ENCODE results near the gene SSBP2. TPM values are rescaled to one million over a fixed set of nuclear protein-coding genes. Genes with fewer than 3 reads are reported as not detected.

Gene SSBP2
- polyA plus RNA-seq (2013, experiment 1 of 4): 126 TPM
- polyA plus RNA-seq (2013, experiment 2 of 4): 106 TPM
- polyA plus RNA-seq (2013, experiment 3 of 4): 112 TPM
- polyA plus RNA-seq (2013, experiment 4 of 4): 137 TPM

GRCh38 chr5:81751009-81751835 lies at the start of gene SSBP2:
Gene SSBP2, minus strand, starts transcription at chr5:81751097. Its CDS starts 55 bp downstream, at chr5:81751042.
- Histone ChIP-seq H3K4me3 (ENCODE audit: insufficient read depth, low read depth, low read length) (peak within 1 kb of the TSS; percentile 76), H3K36me3 (ENCODE audit: control insufficient read depth, insufficient read depth, low read length) (no peaks in the 10 kb centered on the region), H3K27ac (ENCODE audit: insufficient read depth, low read depth, low read length, poor library complexity, severe bottlenecking) (peak within 1 kb of the TSS; percentile 81), H3K4me1 (ENCODE audit: control insufficient read depth, insufficient read depth, low read length) (peaks cover 44% of the 10 kb centered on the region), H3K9me3 (ENCODE audit: control insufficient read depth, low read length) (no peaks in the 10 kb centered on the region), H3K27me3 (ENCODE audit: control insufficient read depth, insufficient read depth, low read length, poor library complexity, severe bottlenecking) (no peaks in the 10 kb centered on the region)
- WGBS, 2 experiments: 0% methylated on average over 68 to 73 of the region's 73 CpGs

GRCh38 chr5:81795666-81796065 lies 44.8 kb upstream of the SSBP2 start:
- Histone ChIP-seq H3K4me3 (ENCODE audit: insufficient read depth, low read depth, low read length) (no peak overlapping the region), H3K27ac (ENCODE audit: insufficient read depth, low read depth, low read length, poor library complexity, severe bottlenecking) (no peak overlapping the region), H3K36me3 (ENCODE audit: control insufficient read depth, insufficient read depth, low read length) (no peaks in the 10 kb centered on the region), H3K4me1 (ENCODE audit: control insufficient read depth, insufficient read depth, low read length) (peaks cover 6% of the 10 kb centered on the region), H3K27me3 (ENCODE audit: control insufficient read depth, insufficient read depth, low read length, poor library complexity, severe bottlenecking) (no peaks in the 10 kb centered on the region), H3K9me3 (ENCODE audit: control insufficient read depth, low read length) (no peaks in the 10 kb centered on the region)
- WGBS, 2 experiments: 80 to 93% methylated on average over 1 of the region's 1 CpG

GRCh38 chr5:81794226-81794625 lies 43.3 kb upstream of the SSBP2 start:
- Histone ChIP-seq H3K36me3 (ENCODE audit: control insufficient read depth, insufficient read depth, low read length) (no peaks in the 10 kb centered on the region), H3K27ac (ENCODE audit: insufficient read depth, low read depth, low read length, poor library complexity, severe bottlenecking) (no peak overlapping the region), H3K4me1 (ENCODE audit: control insufficient read depth, insufficient read depth, low read length) (peaks cover 6% of the 10 kb centered on the region), H3K4me3 (ENCODE audit: insufficient read depth, low read depth, low read length) (no peak overlapping the region), H3K27me3 (ENCODE audit: control insufficient read depth, insufficient read depth, low read length, poor library complexity, severe bottlenecking) (no peaks in the 10 kb centered on the region), H3K9me3 (ENCODE audit: control insufficient read depth, low read length) (no peaks in the 10 kb centered on the region)
- 82 to 86% methylated on average over 3 of the region's 4 CpGs for WGBS, 2 experiments

GRCh38 chr5:81790336-81790735 lies 39.4 kb upstream of the SSBP2 start:
- no peak overlapping the region for H3K27ac ChIP-seq (ENCODE audit: insufficient read depth, low read depth, low read length, poor library complexity, severe bottlenecking)
- H3K9me3 ChIP-seq (ENCODE audit: control insufficient read depth, low read length): no peaks in the 10 kb centered on the region
- peaks cover 17% of the 10 kb centered on the region for H3K4me1 ChIP-seq (ENCODE audit: control insufficient read depth, insufficient read depth, low read length)
- no peaks in the 10 kb centered on the region for H3K36me3 ChIP-seq (ENCODE audit: control insufficient read depth, insufficient read depth, low read length)
- 93 to 95% methylated on average over 8 to 9 of the region's 9 CpGs for WGBS, 2 experiments
- H3K27me3 ChIP-seq (ENCODE audit: control insufficient read depth, insufficient read depth, low read length, poor library complexity, severe bottlenecking): no peaks in the 10 kb centered on the region
- no peak overlapping the region for H3K4me3 ChIP-seq (ENCODE audit: insufficient read depth, low read depth, low read length)

- WGBS, 2 experiments: 94 to 95% methylated on average over 5 of the region's 5 CpGs
- Histone ChIP-seq H3K27ac (ENCODE audit: insufficient read depth, low read depth, low read length, poor library complexity, severe bottlenecking) (no peak overlapping the region), H3K9me3 (ENCODE audit: control insufficient read depth, low read length) (no peaks in the 10 kb centered on the region)
These were observed 38.1 kb upstream of the SSBP2 start for GRCh38 chr5:81789033-81789432.

GRCh38 chr5:81788329-81788728 lies 37.4 kb upstream of the SSBP2 start:
- no peak overlapping the region for H3K4me3 ChIP-seq (ENCODE audit: insufficient read depth, low read depth, low read length)
- peak overlapping the region; percentile 66 for H3K27ac ChIP-seq (ENCODE audit: insufficient read depth, low read depth, low read length, poor library complexity, severe bottlenecking)

More at GRCh38 chr5:81789033-81789432, 38.1 kb upstream of the SSBP2 start:
- Histone ChIP-seq H3K4me3 (ENCODE audit: insufficient read depth, low read depth, low read length) (no peak overlapping the region), H3K27me3 (ENCODE audit: control insufficient read depth, insufficient read depth, low read length, poor library complexity, severe bottlenecking) (no peaks in the 10 kb centered on the region), H3K4me1 (ENCODE audit: control insufficient read depth, insufficient read depth, low read length) (peaks cover 17% of the 10 kb centered on the region), H3K36me3 (ENCODE audit: control insufficient read depth, insufficient read depth, low read length) (no peaks in the 10 kb centered on the region)

GRCh38 chr5:81787474-81788242 lies 36.8 kb upstream of the SSBP2 start:
- Histone ChIP-seq H3K27ac (ENCODE audit: insufficient read depth, low read depth, low read length, poor library complexity, severe bottlenecking) (peak overlapping the region; percentile 66), H3K27me3 (ENCODE audit: control insufficient read depth, insufficient read depth, low read length, poor library complexity, severe bottlenecking) (no peaks in the 10 kb centered on the region), H3K36me3 (ENCODE audit: control insufficient read depth, insufficient read depth, low read length) (no peaks in the 10 kb centered on the region), H3K4me1 (ENCODE audit: control insufficient read depth, insufficient read depth, low read length) (peaks cover 17% of the 10 kb centered on the region), H3K9me3 (ENCODE audit: control insufficient read depth, low read length) (no peaks in the 10 kb centered on the region), H3K4me3 (ENCODE audit: insufficient read depth, low read depth, low read length) (no peak overlapping the region)
- 20 to 29% methylated on average over 3 of the region's 3 CpGs for WGBS, 2 experiments

More at GRCh38 chr5:81788329-81788728, 37.4 kb upstream of the SSBP2 start:
- WGBS, 2 experiments: 67 to 79% methylated on average over 1 to 2 of the region's 2 CpGs
- no peaks in the 10 kb centered on the region for H3K27me3 ChIP-seq (ENCODE audit: control insufficient read depth, insufficient read depth, low read length, poor library complexity, severe bottlenecking)
- H3K9me3 ChIP-seq (ENCODE audit: control insufficient read depth, low read length): no peaks in the 10 kb centered on the region
- peaks cover 17% of the 10 kb centered on the region for H3K4me1 ChIP-seq (ENCODE audit: control insufficient read depth, insufficient read depth, low read length)
- no peaks in the 10 kb centered on the region for H3K36me3 ChIP-seq (ENCODE audit: control insufficient read depth, insufficient read depth, low read length)

- WGBS, 2 experiments: 93% methylated on average over 5 of the region's 5 CpGs
These were observed 36.1 kb upstream of the SSBP2 start for GRCh38 chr5:81786991-81787390.

GRCh38 chr5:81786496-81786895 lies 35.6 kb upstream of the SSBP2 start:
- 93 to 95% methylated on average over 5 of the region's 5 CpGs for WGBS, 2 experiments
- H3K4me3 ChIP-seq (ENCODE audit: insufficient read depth, low read depth, low read length): no peak overlapping the region
- H3K4me1 ChIP-seq (ENCODE audit: control insufficient read depth, insufficient read depth, low read length): peaks cover 17% of the 10 kb centered on the region
- no peak overlapping the region for H3K27ac ChIP-seq (ENCODE audit: insufficient read depth, low read depth, low read length, poor library complexity, severe bottlenecking)
- no peaks in the 10 kb centered on the region for H3K27me3 ChIP-seq (ENCODE audit: control insufficient read depth, insufficient read depth, low read length, poor library complexity, severe bottlenecking)
- no peaks in the 10 kb centered on the region for H3K36me3 ChIP-seq (ENCODE audit: control insufficient read depth, insufficient read depth, low read length)
- H3K9me3 ChIP-seq (ENCODE audit: control insufficient read depth, low read length): no peaks in the 10 kb centered on the region

More at GRCh38 chr5:81786991-81787390, 36.1 kb upstream of the SSBP2 start:
- Histone ChIP-seq H3K27me3 (ENCODE audit: control insufficient read depth, insufficient read depth, low read length, poor library complexity, severe bottlenecking) (no peaks in the 10 kb centered on the region), H3K27ac (ENCODE audit: insufficient read depth, low read depth, low read length, poor library complexity, severe bottlenecking) (no peak overlapping the region), H3K9me3 (ENCODE audit: control insufficient read depth, low read length) (no peaks in the 10 kb centered on the region), H3K4me3 (ENCODE audit: insufficient read depth, low read depth, low read length) (no peak overlapping the region), H3K36me3 (ENCODE audit: control insufficient read depth, insufficient read depth, low read length) (no peaks in the 10 kb centered on the region), H3K4me1 (ENCODE audit: control insufficient read depth, insufficient read depth, low read length) (peaks cover 17% of the 10 kb centered on the region)

GRCh38 chr5:81785322-81785721 lies 34.4 kb upstream of the SSBP2 start:
- Histone ChIP-seq H3K4me3 (ENCODE audit: insufficient read depth, low read depth, low read length) (no peak overlapping the region), H3K36me3 (ENCODE audit: control insufficient read depth, insufficient read depth, low read length) (no peaks in the 10 kb centered on the region), H3K27ac (ENCODE audit: insufficient read depth, low read depth, low read length, poor library complexity, severe bottlenecking) (no peak overlapping the region), H3K27me3 (ENCODE audit: control insufficient read depth, insufficient read depth, low read length, poor library complexity, severe bottlenecking) (no peaks in the 10 kb centered on the region), H3K4me1 (ENCODE audit: control insufficient read depth, insufficient read depth, low read length) (peaks cover 17% of the 10 kb centered on the region), H3K9me3 (ENCODE audit: control insufficient read depth, low read length) (no peaks in the 10 kb centered on the region)
- WGBS, 2 experiments: 80 to 81% methylated on average over 4 of the region's 4 CpGs
